T-helper 9 cell (primary cell): Measurements from ENCODE around the gene MTFR2.

Experiments used
- DNase-seq: peaks from one replicate; pipeline ENCODE4 v3.0.0-alpha.2; 2020

MTFR2 gene

DNA sequence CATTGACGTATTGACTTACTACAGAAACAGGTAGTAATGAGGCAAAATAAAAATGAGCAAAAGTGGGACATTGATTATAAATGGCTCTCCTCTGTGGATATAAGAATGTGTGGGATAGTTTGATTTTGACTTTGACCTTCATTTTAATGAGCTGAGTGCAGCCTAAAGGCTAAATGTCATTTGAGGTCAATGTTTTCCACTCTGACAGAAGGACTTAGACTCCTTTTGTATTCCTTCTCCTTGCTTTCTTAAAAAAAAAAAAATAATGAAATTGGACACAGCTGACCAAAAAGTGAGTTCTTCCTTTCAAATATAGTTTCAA is 68.6 kb downstream of the MTFR2 start:
- DNase-seq: no peak
